WTC11 (cell line): ENCODE data around the gene POLK.
"Not testable (repeated sequence)": the region's sequence is repeated elsewhere in the genome, so short reads cannot be mapped to it uniquely, and the experiment has no call there.

ENCODE experiments used
- ARID4B ChIP-seq: sonication (generic); formaldehyde crosslinking; IDR thresholded peaks from 2 replicates; pipeline ENCODE4 v1.8.0; 2023; ENCODE audit warnings: missing genetic modification reagents, mild to moderate bottlenecking, borderline replicate concordance
- CTCF ChIP-seq: fragments of 200-600 bp; IDR thresholded peaks from 2 replicates; pipeline ENCODE4 v1.8.0; 2022; ENCODE audit warnings: antibody characterized with exemption
- EMX1 ChIP-seq: fragments of 250-450 bp; sonication (Bioruptor Pico); IDR thresholded peaks from 2 replicates; pipeline ENCODE4 v1.8.0; 2021; ENCODE audit warnings: mild to moderate bottlenecking
- FOXK1 ChIP-seq: sonication (generic); formaldehyde crosslinking; IDR thresholded peaks from 2 replicates; pipeline ENCODE4 v1.8.0; 2022; ENCODE audit warnings: mild to moderate bottlenecking, moderate library complexity, missing genetic modification reagents
- MAX ChIP-seq: sonication (generic); formaldehyde crosslinking; IDR thresholded peaks from 2 replicates; pipeline ENCODE4 v1.8.0; 2022; ENCODE audit warnings: mild to moderate bottlenecking, missing genetic modification reagents
- NR2C2 ChIP-seq: sonication (generic); formaldehyde crosslinking; IDR thresholded peaks from 2 replicates; pipeline ENCODE4 v1.8.0; 2022; ENCODE audit warnings: mild to moderate bottlenecking, missing genetic modification reagents
- PRDM15 ChIP-seq: sonication (generic); formaldehyde crosslinking; IDR thresholded peaks from 2 replicates; pipeline ENCODE4 v1.8.0; 2022; ENCODE audit warnings: missing genetic modification reagents
- PREB ChIP-seq: sonication (generic); formaldehyde crosslinking; IDR thresholded peaks from 2 replicates; pipeline ENCODE4 v1.8.1; 2022; ENCODE audit warnings: mild to moderate bottlenecking, missing genetic modification reagents, moderate library complexity, borderline replicate concordance
- TEAD4 ChIP-seq: sonication (generic); formaldehyde crosslinking; IDR thresholded peaks from 2 replicates; pipeline ENCODE4 v1.8.0; 2022; ENCODE audit warnings: mild to moderate bottlenecking, missing genetic modification reagents
- USF2 ChIP-seq: sonication (generic); formaldehyde crosslinking; IDR thresholded peaks from 2 replicates; pipeline ENCODE4 v1.8.1; 2023; ENCODE audit warnings: mild to moderate bottlenecking, missing genetic modification reagents, moderate library complexity
- ZNF121 ChIP-seq: sonication (generic); formaldehyde crosslinking; IDR thresholded peaks from 2 replicates; pipeline ENCODE4 v1.8.0; 2023; ENCODE audit warnings: missing genetic modification reagents

GRCh38 chr5:75498875-75499274 is 12.8 kb upstream of the POLK start:
- TF ChIP-seq ARID4B; PREB; TEAD4 (CRISPR knock-in tag); CTCF; PRDM15 (CRISPR knock-in tag); MAX (CRISPR knock-in tag); EMX1 (CRISPR knock-in tag); NR2C2 (CRISPR knock-in tag); FOXK1; USF2 (CRISPR knock-in tag); ZNF121 (CRISPR knock-in tag): not testable (repeated sequence)
